PC-9 (cell line): ENCODE results near the gene ERC1. TPM values are rescaled to one million over a fixed set of nuclear protein-coding genes. Genes with fewer than 3 reads are reported as not detected.

Source experiments
- BruUV-seq: library from RNA; stranded (reverse); fragments of 400-500 nt; replicated peaks from 2 replicates; lab custom pipeline; 2021; lab: Mats Ljungman, UMichigan
- CTCF ChIA-PET: fragments of 300-600 bp; sonication (Branson Sonifier 250); formaldehyde crosslinking; loops from one replicate; lab custom pipeline; 2022; ENCODE audit warnings: antibody characterized with exemption; lab: Charles Lee
- POLR2A ChIA-PET: fragments of 300-600 bp; sonication (Branson Sonifier 250); formaldehyde crosslinking; loops from one replicate; lab custom pipeline; 2022; ENCODE audit warnings: antibody characterized with exemption; ENCODE audit not compliant: unreplicated experiment; lab: Charles Lee
- DNase-seq, 2 experiments: peaks; one replicate each; pipeline versions ENCODE4 v3.0.0 to v3.0.0-alpha.2; 2015 to 2022; ENCODE audit warnings: mixed read lengths in 1 of 2
- H2AFZ ChIP-seq: fragments of 200-600 bp; sonication (generic); 2 replicates; pipeline ENCODE4 v1.8.1; 2017; ENCODE audit warnings: antibody characterized with exemption
- H3F3A ChIP-seq: fragments of 200-600 bp; sonication (generic); 2 replicates; pipeline ENCODE4 v1.8.1; 2017; ENCODE audit warnings: antibody characterized with exemption, mild to moderate bottlenecking, low read depth; ENCODE audit not compliant: insufficient read depth
- H3K27ac ChIP-seq: fragments of 200-600 bp; sonication (generic); 2 replicates; pipeline ENCODE4 v1.6.1; 2016; ENCODE audit warnings: mixed run types
- H3K27me3 ChIP-seq: fragments of 200-600 bp; sonication (generic); 2 replicates; pipeline ENCODE4 v1.6.1; 2016; ENCODE audit warnings: low read depth, mixed run types; ENCODE audit not compliant: insufficient read depth
- H3K36me3 ChIP-seq: fragments of 200-600 bp; sonication (generic); 2 replicates; pipeline ENCODE4 v1.6.1; 2016; ENCODE audit warnings: low read depth, mixed run types
- H3K4me1 ChIP-seq: fragments of 200-600 bp; sonication (generic); replicated peaks from 2 replicates; pipeline ENCODE4 v1.6.1; 2016; ENCODE audit warnings: mixed run types; ENCODE audit not compliant: insufficient read depth
- H3K4me2 ChIP-seq: fragments of 200-600 bp; sonication (generic); 2 replicates; pipeline ENCODE4 v1.6.1; 2017; ENCODE audit warnings: mixed run types
- H3K4me3 ChIP-seq: fragments of 200-600 bp; sonication (generic); 2 replicates; pipeline ENCODE4 v1.6.1; 2016; ENCODE audit warnings: mixed run types
- H3K79me2 ChIP-seq: fragments of 200-600 bp; sonication (generic); 2 replicates; pipeline ENCODE4 v1.6.1; 2017; ENCODE audit warnings: low read depth, mixed run types
- H3K9me2 ChIP-seq: fragments of 200-600 bp; sonication (generic); 2 replicates; pipeline ENCODE4 v1.8.1; 2017; ENCODE audit warnings: mild to moderate bottlenecking; ENCODE audit not compliant: insufficient read depth
- H3K9me3 ChIP-seq: fragments of 200-600 bp; sonication (generic); 2 replicates; pipeline ENCODE4 v1.8.1; 2016; ENCODE audit warnings: low read depth; ENCODE audit not compliant: insufficient read depth
- H4K20me1 ChIP-seq: fragments of 200-600 bp; sonication (generic); 2 replicates; pipeline ENCODE4 v1.8.1; 2017; ENCODE audit not compliant: insufficient read depth
- CTCF ChIP-seq: fragments of 200-600 bp; sonication (generic); conservative IDR thresholded peaks from 2 replicates; pipeline ENCODE4 v1.6.1; 2017; ENCODE audit warnings: mixed run types, antibody characterized with exemption, mild to moderate bottlenecking, moderate library complexity
- EZH2 ChIP-seq: fragments of 200-600 bp; sonication (generic); IDR thresholded peaks from 2 replicates; pipeline ENCODE4 v1.8.0; 2017; ENCODE audit warnings: antibody characterized with exemption, low read depth
- intact Hi-C: fragments of 100-400 bp; cut with micrococcal nuclease; formaldehyde crosslinking; loops from one replicate; pipeline ENCODE4 v1.10.0; 2022; ENCODE audit not compliant: unreplicated experiment
- total RNA-seq: library from RNA; stranded (reverse); gene quantifications from 2 replicates; pipeline ENCODE4 v1.2.3, GENCODE V29; 2021

ERC1 gene
- total RNA-seq, 1 experiment from 2014 or later = 52.0 TPM

- POLR2A ChIA-PET = interaction anchor here (0.5 to 0.7 kb wide), 3 partner anchors 87 to 590 kb away, joined by 3 to 10 read pairs (median 4); partner anchors contain the start of gene CCDC77
- peak overlapping the region; percentile 83 for H3K4me3 ChIP-seq
- H3K79me2 ChIP-seq = peaks cover 32% of the 10 kb centered on the region
Measured at GRCh38 chr12:991350-992333, 619 bp downstream of the ERC1 start.

GRCh38 chr12:992647-993046, 1.6 kb downstream of the ERC1 start:
- no peak overlapping the region for H3K27ac ChIP-seq
- no TSS peak for BruUV-seq
- H3F3A ChIP-seq = peaks cover 48% of the 10 kb centered on the region
- no peaks in the 10 kb centered on the region for H3K9me3 ChIP-seq
- peaks cover 34% of the 10 kb centered on the region for H3K4me1 ChIP-seq
- DNase-seq = no peak
- H3K79me2 ChIP-seq = peaks cover 40% of the 10 kb centered on the region
- H3K27me3 ChIP-seq = no peaks in the 10 kb centered on the region
- H3K9me2 ChIP-seq = no peaks in the 10 kb centered on the region
- ChIA-PET POLR2A (interaction anchor here (0.6 kb wide), 1 partner anchor 90 kb away, joined by 6 read pairs; no protein-coding TSS in a partner anchor), CTCF (interaction anchor here (0.7 to 1.0 kb wide), 2 partner anchors 43 to 125 kb away, joined by 3 to 5 read pairs; partner anchors contain the start of gene RAD52)
- H3K4me3 ChIP-seq = no peak overlapping the region
- no peak for TF ChIP-seq EZH2
- no peaks in the 10 kb centered on the region for H3K36me3 ChIP-seq
- 0 out of 2 replicates have a peak, but pooled peaks cover 11% of the 10 kb centered on the region for H4K20me1 ChIP-seq
- intact Hi-C loops = no loop called here
- no peak overlapping the region for H2AFZ ChIP-seq
- peak overlapping the region; percentile 79 for H3K4me2 ChIP-seq

More at GRCh38 chr12:991350-992333, 619 bp downstream of the ERC1 start:
- CTCF ChIA-PET = interaction anchor here (0.6 to 0.8 kb wide), 2 partner anchors 42 to 319 kb away, joined by 5 to 11 read pairs; partner anchors contain the start of gene RAD52
- H2AFZ ChIP-seq = peak overlapping the region; percentile 90
- intact Hi-C loops = loop anchor here (1.0 kb wide), 1 partner anchor 42 kb away; the partner anchor contains the start of gene RAD52
- DNase-seq = no peak
- peaks cover 34% of the 10 kb centered on the region for H3K4me1 ChIP-seq
- 0 out of 2 replicates have a peak, but pooled peaks cover 7% of the 10 kb centered on the region for H4K20me1 ChIP-seq
- no peaks in the 10 kb centered on the region for H3K9me3 ChIP-seq
- no peaks in the 10 kb centered on the region for H3K9me2 ChIP-seq
- H3K4me2 ChIP-seq = peak overlapping the region; percentile 79
- TF ChIP-seq EZH2 (no peak), CTCF (no peak)
- peaks cover 48% of the 10 kb centered on the region for H3F3A ChIP-seq
- no peaks in the 10 kb centered on the region for H3K27me3 ChIP-seq
- no peak overlapping the region for H3K27ac ChIP-seq
- BruUV-seq = TSS peak; percentile 77
- no peaks in the 10 kb centered on the region for H3K36me3 ChIP-seq

GRCh38 chr12:996881-997280, 5.9 kb downstream of the ERC1 start:
- no peaks in the 10 kb centered on the region for H3K9me3 ChIP-seq
- DNase-seq = no peak
- H2AFZ ChIP-seq = no peak overlapping the region
- BruUV-seq = no TSS peak
- H3K27ac ChIP-seq = no peak overlapping the region
- ChIA-PET CTCF (no interaction called here), POLR2A (interaction anchor here (0.6 kb wide), 1 partner anchor 83 kb away, joined by 4 read pairs; no protein-coding TSS in a partner anchor)
- no peak overlapping the region for H3K4me2 ChIP-seq
- no peaks in the 10 kb centered on the region for H3K36me3 ChIP-seq
- peaks cover 16% of the 10 kb centered on the region; the same call in 1 of the 2 replicates for H4K20me1 ChIP-seq
- TF ChIP-seq CTCF (no peak), EZH2 (no peak)
- peaks cover 19% of the 10 kb centered on the region; the same call in 1 of the 2 replicates for H3F3A ChIP-seq
- no peaks in the 10 kb centered on the region for H3K9me2 ChIP-seq
- H3K27me3 ChIP-seq = no peaks in the 10 kb centered on the region
- no peak overlapping the region for H3K4me3 ChIP-seq
- intact Hi-C loops = no loop called here
- peaks cover 9% of the 10 kb centered on the region for H3K4me1 ChIP-seq
- H3K79me2 ChIP-seq = peaks cover 36% of the 10 kb centered on the region
